Head of caudate nucleus (tissue), 42 donors: ENCODE measurements around the gene SYT14.
A peak's percentile ranks its signal among the peaks of the same experiment; 100 is the strongest.
"Not testable (repeated sequence)": the region's sequence is repeated elsewhere in the genome, so short reads cannot be mapped to it uniquely, and the experiment has no call there.

Source experiments
- DNase-seq, 42 donors: peaks; one replicate each; pipeline versions ENCODE4 v3.0.0 to v3.0.0-alpha.2; 2020 to 2021; ENCODE audit warnings: mixed read lengths in 7 of 42
- intact Hi-C: fragments of 100-400 bp; cut with DNase I; formaldehyde crosslinking; loops from one replicate; pipeline ENCODE4 v1.15.0; 2022

SYT14 gene

DNA sequence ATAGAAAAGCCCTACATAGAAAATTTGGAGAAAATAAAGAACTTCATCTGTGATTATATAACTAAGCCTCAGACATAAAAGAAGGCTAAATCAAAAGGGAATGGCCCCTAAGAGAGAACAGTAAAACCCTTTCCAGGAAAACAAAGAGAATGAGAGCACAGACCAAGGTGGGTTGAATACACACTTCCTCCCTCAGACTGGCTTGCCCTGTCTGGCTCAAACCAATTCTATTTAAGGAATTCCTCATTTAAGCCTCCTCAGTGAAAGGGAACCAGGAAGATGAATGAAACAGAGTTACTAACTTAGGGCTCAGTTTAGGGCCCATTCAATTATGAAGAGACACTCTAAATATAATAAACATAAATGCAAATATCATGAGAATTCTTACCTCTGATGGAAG lies 10.6 kb upstream of the SYT14 start:
- DNase-seq, result no peak

DNA sequence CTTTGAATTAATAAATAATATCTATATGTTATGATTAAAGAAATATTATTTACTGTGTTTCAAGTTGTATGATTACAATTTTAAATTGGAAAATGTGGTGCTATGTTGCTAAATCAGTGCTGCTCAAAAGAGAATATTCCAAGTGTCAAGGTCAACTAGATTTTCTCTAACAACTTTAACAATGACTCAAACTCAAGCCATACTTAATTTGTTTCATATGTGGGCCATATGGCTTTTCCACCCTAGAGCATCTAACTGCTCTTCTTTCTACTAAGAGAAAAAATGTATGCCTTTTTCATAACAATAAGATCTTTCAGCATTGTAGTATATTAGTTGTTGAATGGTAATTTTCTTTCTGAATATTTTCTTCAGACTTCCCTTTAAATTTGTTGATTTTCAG lies 8.3 kb upstream of the SYT14 start:
- no peak for DNase-seq

More for the DNA sequence above, 10.6 kb upstream of the SYT14 start:
- intact Hi-C loops, result no loop called here

DNA sequence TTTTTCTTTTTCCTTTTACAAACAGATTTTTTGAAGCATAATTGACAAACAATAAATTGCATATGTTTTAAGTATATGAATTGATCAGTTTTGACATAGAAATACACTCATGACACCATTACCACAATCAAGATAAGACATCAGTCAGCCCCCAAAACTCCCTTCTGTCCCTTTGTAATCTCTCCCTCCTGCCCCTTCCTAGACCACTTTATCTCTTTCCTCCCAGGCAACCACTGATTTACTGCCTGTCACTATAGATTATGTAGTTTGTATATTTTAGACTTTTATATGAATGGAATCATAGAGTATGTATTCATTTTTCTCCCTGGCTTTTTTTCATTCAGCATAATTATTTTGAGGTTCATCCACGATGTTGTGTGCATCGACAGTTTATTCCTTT lies 6.9 kb upstream of the SYT14 start:
- DNase-seq, result no peak
- intact Hi-C loops, result no loop called here

More for the DNA sequence above, 8.3 kb upstream of the SYT14 start:
- intact Hi-C loops, result no loop called here

DNA sequence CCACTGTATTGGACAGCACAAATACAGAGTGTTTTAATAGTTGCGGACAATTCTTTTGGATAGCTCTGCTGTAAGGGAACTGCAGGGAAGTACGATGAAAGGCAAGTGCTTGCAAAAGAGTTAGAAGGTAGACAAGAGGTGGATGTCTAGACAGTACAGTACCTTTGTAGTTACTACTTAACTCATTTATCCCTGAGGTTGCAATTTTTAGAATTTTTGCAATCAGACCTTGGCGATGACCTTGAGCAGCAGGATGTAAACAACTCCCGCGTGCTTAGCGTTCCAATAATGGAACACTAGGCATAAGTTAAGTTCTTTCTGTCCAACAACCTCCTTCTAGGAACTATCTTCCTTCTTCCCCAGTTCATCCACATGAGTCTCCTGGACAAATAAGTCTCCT lies 1.9 kb upstream of the SYT14 start:
- no peak for DNase-seq
- intact Hi-C loops, result loop anchor here (5.0 kb wide), 1 partner anchor 74 kb away; no protein-coding TSS in a partner anchor

DNA sequence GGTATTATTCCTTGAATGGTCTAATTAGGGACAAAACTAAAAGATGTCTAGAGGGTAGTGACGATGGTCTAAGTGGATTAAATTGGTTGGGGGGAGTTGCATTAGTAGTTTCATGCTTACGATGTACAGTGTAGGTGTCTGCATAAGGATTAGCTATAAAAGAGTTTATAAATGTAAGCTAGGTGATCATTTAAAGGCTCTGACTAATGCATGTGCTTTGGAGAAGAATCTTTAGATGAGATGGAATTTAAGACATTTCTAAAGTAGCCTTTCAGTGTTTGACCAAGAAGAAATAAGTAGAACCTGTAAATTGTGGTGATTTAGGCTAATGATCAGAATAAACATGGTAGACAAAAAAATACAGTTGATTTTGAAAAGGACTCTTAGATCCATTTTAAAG lies 7.4 kb downstream of the SYT14 start:
- DNase-seq, result no peak
- intact Hi-C loops, result no loop called here

DNA sequence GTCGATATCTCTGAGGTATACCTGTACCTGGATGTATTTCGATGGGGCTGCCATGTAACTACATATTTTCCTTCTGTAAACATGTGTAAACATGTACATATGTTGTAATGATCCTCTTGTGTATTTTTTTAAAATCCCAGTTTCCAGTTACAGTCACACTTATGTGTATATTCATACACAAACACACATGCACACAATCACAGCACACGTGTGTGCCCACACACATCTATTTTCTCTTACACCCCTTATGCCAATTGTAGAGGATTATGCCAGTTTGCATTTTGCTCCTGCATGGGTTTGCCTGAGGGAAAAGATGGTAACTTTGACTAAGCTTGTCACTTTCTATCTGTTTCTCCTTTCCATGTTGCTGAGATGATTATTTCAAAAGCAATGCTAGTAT lies 10.1 kb downstream of the SYT14 start:
- DNase-seq, result no peak
- intact Hi-C loops, result no loop called here

DNA sequence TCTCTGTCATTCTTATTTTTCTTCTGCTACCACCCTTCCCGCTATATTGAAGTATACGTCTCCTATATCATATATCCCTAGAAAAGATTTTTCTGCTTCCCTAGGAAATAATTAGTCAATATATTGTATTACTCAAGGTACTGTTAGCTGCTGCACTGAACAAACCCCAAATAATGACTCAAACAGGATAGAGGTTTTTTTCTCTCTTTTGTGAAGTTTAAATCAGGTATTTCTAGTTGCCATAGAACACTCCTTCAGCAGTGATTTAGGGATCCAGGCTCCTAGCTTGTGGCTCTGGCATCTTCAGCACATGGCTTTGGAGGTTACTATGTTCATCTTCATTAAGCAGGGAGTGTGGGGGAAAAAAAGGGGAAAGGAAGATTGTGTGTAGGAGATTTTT lies 18.1 kb downstream of the SYT14 start:
- intact Hi-C loops, result no loop called here
- no peak for DNase-seq

DNA sequence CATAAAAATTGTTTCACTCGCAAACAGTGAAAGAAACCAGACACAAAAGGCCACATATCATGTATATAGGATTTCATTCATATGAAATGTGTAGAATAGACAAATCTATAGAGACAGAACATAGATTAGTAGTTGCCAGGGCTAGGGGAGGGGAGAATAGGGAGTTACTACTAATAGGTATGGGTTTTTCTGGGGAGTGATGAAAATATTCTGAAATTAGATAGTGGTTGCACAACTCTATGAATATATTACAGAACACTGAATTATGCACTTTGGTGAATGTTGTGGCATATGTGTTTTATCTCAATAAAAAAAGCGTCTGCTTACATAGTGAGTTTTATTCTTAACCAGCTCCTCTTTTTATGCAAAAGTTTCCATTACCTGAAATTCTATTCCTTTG lies 21.6 kb downstream of the SYT14 start:
- intact Hi-C loops, result no loop called here
- DNase-seq, result no peak

DNA sequence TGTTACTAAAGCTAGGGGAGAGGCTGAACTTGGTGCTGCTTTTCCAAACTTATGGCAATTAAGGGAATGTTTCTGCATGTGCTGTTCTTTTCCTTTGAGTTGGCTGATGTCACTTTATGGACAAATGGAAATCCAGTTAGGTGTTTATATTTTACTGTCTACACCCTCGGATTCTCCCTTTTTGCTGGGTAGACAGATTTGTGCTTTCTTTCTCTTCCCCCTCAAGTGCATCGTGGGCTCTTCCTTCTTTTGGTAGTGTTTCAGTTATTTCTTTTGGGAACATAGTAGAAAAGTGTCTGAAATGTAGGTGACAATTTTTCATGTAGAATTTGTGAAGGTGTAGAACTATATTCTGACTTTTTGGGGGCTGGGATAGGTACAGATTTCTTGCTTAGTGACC lies 22.9 kb downstream of the SYT14 start:
- intact Hi-C loops, result no loop called here
- DNase-seq, result no peak

DNA sequence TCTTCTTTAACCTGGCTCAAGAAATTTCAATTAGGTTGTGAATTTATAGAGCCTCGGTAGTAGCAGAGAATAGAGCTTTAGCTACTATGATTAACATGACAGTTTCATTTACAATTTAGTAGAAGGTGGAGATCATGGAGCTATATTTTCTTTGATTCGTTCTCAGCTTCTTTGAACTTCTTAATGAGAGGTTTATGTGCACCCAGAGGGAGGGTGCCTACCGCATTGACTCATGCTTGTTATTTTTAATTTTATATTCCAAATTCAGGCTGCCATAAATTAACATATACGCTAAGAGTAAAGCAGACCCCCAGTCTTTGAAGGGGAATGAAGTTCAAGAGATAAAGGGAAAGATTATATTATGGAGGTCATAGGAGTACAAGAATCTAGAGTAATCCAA lies 24.4 kb downstream of the SYT14 start:
- intact Hi-C loops, result no loop called here

DNA sequence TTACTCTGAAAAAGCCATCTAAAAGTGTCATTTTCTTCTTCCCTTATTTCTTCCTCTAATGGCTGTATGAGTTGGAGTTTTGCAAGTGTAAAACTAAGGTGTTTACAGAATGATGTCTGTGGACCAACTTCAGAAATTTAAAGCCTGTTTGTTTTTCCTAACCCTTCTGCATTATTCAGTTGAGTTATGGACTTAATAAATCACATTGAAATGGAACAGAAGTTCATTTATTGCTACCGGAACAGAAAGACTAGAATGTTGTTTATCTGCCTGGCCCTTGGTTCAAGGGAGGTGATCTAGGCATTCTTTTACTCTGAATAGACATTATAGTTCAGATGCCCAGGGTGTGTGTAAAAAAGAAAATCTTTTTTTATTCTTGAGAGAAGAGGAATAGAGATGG lies 24.8 kb downstream of the SYT14 start:
- DNase-seq, result no peak
- intact Hi-C loops, result no loop called here

More for the DNA sequence above, 24.4 kb downstream of the SYT14 start:
- no peak for DNase-seq

DNA sequence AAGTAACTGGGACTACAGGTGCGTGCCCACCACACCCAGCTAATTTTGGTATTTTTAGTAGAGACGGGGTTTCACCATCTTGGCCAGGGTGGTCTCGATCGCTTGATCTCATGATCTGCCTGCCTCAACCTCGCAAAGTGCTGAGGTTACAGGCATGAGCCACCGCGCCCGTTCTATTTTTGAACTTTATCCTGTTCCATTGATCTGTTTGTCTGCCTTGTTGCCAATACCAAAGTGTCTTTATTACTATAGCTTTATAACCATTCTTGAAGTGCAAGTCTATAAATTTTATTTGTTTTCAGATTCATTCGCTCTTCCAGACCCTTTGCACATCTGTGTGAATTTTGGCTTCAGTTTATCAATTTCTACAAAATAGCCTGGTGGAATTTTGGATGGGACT lies 28.0 kb downstream of the SYT14 start:
- no peak for DNase-seq
- intact Hi-C loops, result no loop called here

DNA sequence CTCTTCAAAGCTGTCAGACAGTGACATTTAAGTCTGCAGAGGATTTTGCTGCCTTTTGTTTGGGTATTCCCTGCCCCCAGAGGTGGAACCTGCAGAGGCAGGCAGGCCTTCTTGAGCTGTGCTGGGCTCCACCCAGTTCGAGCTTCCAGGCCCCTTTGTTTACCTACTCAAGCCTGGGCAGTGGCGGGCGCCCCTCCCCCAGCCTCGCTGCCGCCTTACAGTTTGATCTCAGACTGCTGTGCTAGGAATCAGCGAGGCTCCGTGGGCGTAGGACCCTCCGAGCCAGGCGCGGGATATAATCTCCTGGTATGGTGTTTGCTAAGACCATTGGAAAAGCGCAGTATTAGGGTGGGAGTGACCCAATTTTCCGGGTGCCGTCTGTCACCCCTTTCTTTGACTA lies 40.7 kb downstream of the SYT14 start:
- DNase-seq, result not testable (repeated sequence)

DNA sequence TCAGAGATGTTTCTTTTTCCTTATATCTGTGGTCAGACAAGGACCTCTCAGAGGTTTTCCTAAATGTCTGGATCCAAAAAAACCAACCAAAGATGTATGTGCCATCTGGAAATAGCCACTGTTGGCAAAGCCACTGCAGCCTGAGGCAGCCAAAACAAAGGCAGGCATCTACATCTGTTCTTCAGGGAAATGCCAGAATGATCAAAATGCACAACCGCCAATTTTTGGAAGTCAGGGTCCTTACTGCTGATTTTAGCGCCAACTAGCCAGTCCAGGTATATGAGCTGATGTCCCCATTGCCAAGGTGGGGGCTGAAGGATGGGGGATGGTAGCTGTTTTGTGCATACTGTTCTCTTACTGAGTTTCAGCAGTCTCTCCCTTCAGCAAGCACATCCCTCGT lies 45.9 kb downstream of the SYT14 start:
- intact Hi-C loops, result no loop called here
- DNase-seq, result no peak

More for the DNA sequence above, 40.7 kb downstream of the SYT14 start:
- intact Hi-C loops, result not testable (repeated sequence)

DNA sequence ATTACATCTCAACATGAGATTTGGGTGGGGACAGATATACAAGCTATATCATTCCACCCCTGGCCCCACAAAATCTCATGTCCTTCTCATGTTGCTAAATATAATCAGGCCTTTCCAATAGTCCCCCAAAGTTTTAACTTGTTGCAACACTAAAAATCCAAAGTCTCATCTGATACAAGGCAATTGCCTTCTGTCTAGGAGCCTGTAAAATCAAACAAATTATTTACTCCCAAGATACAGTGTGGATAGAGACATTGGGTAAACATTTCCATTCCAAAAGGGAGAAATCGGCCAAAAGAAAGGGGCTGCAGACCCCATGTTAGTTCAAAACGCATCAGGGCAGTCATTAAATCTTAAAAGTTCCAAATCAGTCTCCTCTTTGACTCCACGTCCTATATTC lies 47.0 kb downstream of the SYT14 start:
- DNase-seq, result no peak
- intact Hi-C loops, result loop anchor here (5.0 kb wide), 1 partner anchor 123 kb away; no protein-coding TSS in a partner anchor

DNA sequence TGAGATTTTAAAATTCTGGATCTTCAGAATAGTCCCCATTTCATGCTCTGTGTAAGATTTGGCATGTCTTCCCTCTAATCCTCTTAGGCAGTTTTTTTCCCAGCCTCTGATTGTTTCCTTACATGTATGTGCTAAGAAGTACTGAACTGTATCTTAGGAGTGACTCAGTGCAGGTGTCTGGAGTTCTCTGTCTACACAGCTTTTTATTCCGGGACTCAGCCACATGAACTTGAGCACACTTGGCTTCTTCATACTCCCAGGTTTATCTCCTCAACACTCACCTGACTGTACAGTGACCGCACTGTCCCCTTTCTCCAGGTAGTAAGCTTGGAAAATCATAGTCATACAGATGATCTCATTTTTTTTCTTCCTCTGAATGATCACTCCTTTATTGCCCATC lies 50.7 kb downstream of the SYT14 start:
- no peak for DNase-seq
- intact Hi-C loops, result loop anchor here (5.0 kb wide), 1 partner anchor 126 kb away; no protein-coding TSS in a partner anchor

DNA sequence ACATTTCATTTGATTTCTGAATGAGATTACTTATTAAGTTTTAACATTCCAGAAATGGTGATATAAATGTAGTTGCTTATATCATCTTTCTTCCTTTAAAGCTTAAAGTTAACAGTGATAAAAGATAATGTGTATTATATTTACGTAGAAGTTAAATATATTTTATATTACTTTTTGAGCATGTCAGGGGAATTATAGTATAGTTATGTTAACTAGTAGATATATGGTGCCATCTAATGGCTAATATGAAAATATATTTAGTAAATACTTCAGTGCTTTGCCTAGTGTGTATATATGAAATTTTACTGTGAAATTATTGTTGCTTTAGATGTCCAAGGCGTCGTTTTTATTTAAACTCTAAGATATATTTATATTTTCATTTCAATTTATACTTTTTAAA lies 51.5 kb downstream of the SYT14 start:
- intact Hi-C loops, result loop anchor here (5.0 kb wide), 1 partner anchor 127 kb away; no protein-coding TSS in a partner anchor
- no peak for DNase-seq

DNA sequence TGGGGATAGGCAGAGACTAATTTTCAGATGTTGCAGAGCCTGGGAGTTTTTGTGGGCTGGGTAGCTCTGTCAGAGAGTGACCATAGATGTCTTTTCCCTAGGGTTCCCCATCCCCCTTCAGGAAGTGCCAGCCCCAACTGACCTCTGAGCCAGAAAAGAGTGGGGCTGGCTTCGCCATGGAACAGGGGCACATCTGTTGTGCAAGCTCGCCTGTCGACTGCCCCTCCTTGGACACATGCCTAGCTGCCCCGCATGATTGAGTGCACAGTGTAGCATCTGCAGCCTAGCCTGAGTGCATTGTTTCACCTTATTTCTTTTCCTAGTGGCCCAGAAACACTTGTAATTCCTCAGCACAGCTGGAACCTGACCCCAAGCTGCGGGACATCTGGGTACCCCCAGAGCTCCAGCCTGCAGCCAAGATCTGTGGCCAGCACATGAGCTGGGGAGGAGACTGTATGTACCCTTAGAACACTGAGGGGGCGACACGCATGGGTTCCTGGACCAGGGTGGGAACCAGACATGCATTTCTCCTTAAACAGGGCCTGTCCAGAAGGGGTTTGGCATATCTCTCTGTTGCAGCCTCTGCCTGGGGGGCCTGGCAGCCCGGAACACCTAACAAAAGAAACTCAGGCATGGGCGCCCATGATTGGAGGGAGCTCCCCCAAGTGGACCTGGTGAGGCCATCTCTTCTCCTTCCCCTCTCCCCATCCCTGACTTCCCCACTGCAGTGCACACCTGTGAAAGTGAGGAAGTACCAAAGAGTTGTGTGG lies 55.2 kb downstream of the SYT14 start:
- intact Hi-C loops, result no loop called here
- peak in 16 of 42 donors; percentile 5 to 46 (median 19) for DNase-seq

DNA sequence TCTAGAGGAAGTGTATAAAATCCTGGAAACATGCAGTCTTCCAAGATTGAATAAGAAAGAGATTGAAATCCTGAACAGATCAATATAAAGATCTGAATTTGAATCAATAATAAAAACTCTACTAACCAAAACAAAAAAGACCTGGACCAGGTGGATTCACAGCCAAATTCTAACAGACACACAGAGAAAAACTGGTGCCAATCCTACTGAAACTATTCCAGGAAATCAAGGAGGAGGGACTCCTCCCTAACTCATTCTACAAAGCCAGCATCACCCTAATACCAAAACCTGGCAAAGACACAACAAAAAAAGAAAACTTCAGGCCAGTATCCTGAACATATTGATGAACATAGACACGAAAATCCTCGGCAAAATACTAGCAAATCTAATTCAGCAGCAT lies 58.3 kb downstream of the SYT14 start:
- intact Hi-C loops, result no loop called here
- no peak for DNase-seq

DNA sequence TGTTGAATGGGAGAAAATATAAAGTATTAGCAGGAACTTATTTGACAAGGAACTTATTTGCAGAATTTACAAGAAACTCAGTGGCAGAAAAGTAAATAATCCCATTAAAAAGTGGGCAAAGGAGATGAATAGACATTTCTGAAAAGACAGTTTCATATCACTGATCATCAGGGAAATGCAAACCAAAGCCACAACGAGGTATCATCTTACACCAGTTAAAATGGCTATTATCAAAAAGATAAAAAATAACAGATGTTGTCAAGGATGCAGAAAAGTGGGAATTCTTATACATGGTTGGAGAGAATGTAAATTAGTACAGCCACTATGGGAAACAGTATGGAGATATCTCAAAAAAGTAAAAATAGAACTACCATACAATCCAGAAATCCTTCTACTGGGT lies 61.0 kb downstream of the SYT14 start:
- DNase-seq, result no peak
- intact Hi-C loops, result no loop called here

DNA sequence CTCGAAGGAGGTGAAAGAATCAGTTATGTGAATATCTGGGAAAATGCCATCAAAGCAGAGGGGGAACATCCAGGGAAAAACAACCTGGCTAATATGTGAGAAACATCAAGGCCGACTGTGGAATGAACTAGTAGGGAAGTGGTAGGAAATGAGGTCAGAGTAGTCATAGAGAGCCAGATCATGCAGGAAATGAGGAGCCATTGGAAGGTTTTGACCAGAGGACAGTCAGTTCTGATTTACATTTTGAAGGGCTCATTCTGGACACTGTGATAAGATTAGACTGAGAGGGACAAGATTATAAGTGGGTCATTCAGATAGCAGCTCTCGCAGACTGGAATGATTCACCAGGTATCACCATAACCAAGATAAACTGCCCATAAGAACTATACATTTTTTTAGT lies 63.7 kb downstream of the SYT14 start:
- DNase-seq, result no peak

More for the DNA sequence above, 63.7 kb downstream of the SYT14 start:
- intact Hi-C loops, result no loop called here
